Caco-2 (cell line): Measurements from ENCODE around the gene ASB13. TPM values are rescaled to one million over a fixed set of nuclear protein-coding genes. Genes with fewer than 3 reads are reported as not detected.

Source experiments
- BruUV-seq: library from RNA; stranded (reverse); fragments of 400-500 nt; replicated peaks from 2 replicates; lab custom pipeline; 2021; lab: Mats Ljungman, UMichigan
- CTCF ChIA-PET: fragments of 300-600 bp; sonication (Branson Sonifier 250); formaldehyde crosslinking; loops from one replicate; lab custom pipeline; 2022; ENCODE audit warnings: antibody characterized with exemption; lab: Charles Lee
- POLR2A ChIA-PET: fragments of 300-600 bp; sonication (Branson Sonifier 250); formaldehyde crosslinking; loops from one replicate; lab custom pipeline; 2022; ENCODE audit warnings: antibody characterized with exemption; lab: Charles Lee
- DNase-seq, 2 experiments: peaks; one replicate each; pipeline versions ENCODE4 v3.0.0 to v3.0.0-alpha.2; 2020 to 2022
- H3K27me3 ChIP-seq: replicated peaks from 2 replicates; pipeline ENCODE4 v1.6.0; 2011; ENCODE audit warnings: low read length; ENCODE audit not compliant: control insufficient read depth, insufficient read depth
- H3K36me3 ChIP-seq: 2 replicates; pipeline ENCODE4 v1.5.1; 2011; ENCODE audit warnings: low read length; ENCODE audit not compliant: control insufficient read depth, insufficient read depth
- H3K4me1 ChIP-seq: fragments of 250-450 bp; sonication (Bioruptor Pico); 2 replicates; pipeline ENCODE4 v1.5.1; 2020; ENCODE audit warnings: mild to moderate bottlenecking
- H3K4me3 ChIP-seq: 2 replicates; pipeline ENCODE4 v1.5.1; 2011; ENCODE audit warnings: low read depth, mild to moderate bottlenecking, control low read depth, low read length
- H3K9me3 ChIP-seq: fragments of 250-450 bp; sonication (Bioruptor Pico); 2 replicates; pipeline ENCODE4 v1.5.1; 2020; ENCODE audit warnings: mild to moderate bottlenecking, moderate library complexity
- H3K27ac Mint-ChIP-seq: one replicate; pipeline ENCODE4 v1.8.0; 2022; ENCODE audit warnings: mixed read lengths; ENCODE audit not compliant: unreplicated experiment
- H3K27me3 Mint-ChIP-seq: one replicate; pipeline ENCODE4 v1.8.0; 2022; ENCODE audit warnings: mixed read lengths; ENCODE audit not compliant: insufficient read depth, unreplicated experiment
- H3K36me3 Mint-ChIP-seq: one replicate; pipeline ENCODE4 v1.8.0; 2022; ENCODE audit warnings: mild to moderate bottlenecking, mixed read lengths; ENCODE audit not compliant: insufficient read depth, unreplicated experiment
- H3K4me1 Mint-ChIP-seq: one replicate; pipeline ENCODE4 v1.8.0; 2022; ENCODE audit warnings: low read depth, mixed read lengths; ENCODE audit not compliant: unreplicated experiment
- H3K4me3 Mint-ChIP-seq: one replicate; pipeline ENCODE4 v1.8.0; 2022; ENCODE audit warnings: mild to moderate bottlenecking, moderate library complexity, mixed read lengths; ENCODE audit not compliant: unreplicated experiment
- H3K9me3 Mint-ChIP-seq: one replicate; pipeline ENCODE4 v1.8.0; 2022; ENCODE audit warnings: mixed read lengths; ENCODE audit not compliant: unreplicated experiment
- CTCF ChIP-seq, 2 experiments: fragments of 200-600 bp in 1 of 2; IDR thresholded peaks; 1 replicate in 1 of 2; 2 replicates in 1 of 2; pipeline versions ENCODE4 v1.5.1 to v1.8.0; 2011 to 2022; ENCODE audit warnings: antibody characterized with exemption in 1 of 2, control low read depth in 1 of 2, inconsistent platforms in 1 of 2, low read depth in 1 of 2, low read length in 1 of 2, mild to moderate bottlenecking in 1 of 2, moderate library complexity in 1 of 2; ENCODE audit not compliant: insufficient read depth in 1 of 2, severe bottlenecking in 1 of 2, unreplicated experiment in 1 of 2
- intact Hi-C: fragments of 100-400 bp; cut with micrococcal nuclease; formaldehyde crosslinking; loops from one replicate; pipeline ENCODE4 v1.10.0; 2022; ENCODE audit not compliant: unreplicated experiment
- total RNA-seq: library from RNA; stranded (reverse); gene quantifications from 2 replicates; pipeline ENCODE4 v1.2.3, GENCODE V29; 2022

ASB13 gene
- total RNA-seq, 1 experiment from 2014 or later, result 44.8 TPM

GRCh38 chr10:5643346-5644067, 22.9 kb downstream of the ASB13 start:
- no peak overlapping the region for H3K4me3 Mint-ChIP-seq
- H3K27ac Mint-ChIP-seq, result no peak overlapping the region
- DNase-seq, result no peak
- H3K27me3 ChIP-seq, result no peaks in the 10 kb centered on the region
- H3K27me3 Mint-ChIP-seq, result no peaks in the 10 kb centered on the region
- H3K4me1 Mint-ChIP-seq, result peaks cover 19% of the 10 kb centered on the region
- peaks cover 8% of the 10 kb centered on the region; the same call in 1 of the 2 replicates for H3K36me3 ChIP-seq
- ChIA-PET CTCF (interaction anchor here (0.7 kb wide), 1 partner anchor 160 kb away, joined by 3 read pairs; no protein-coding TSS in a partner anchor), POLR2A (no interaction called here)
- no peak for TF ChIP-seq CTCF (IDR thresholded peaks at IDR 0.05; ENCODE audit: insufficient read depth in 1 of 2, low read depth in 1 of 2, low read length in 1 of 2, severe bottlenecking in 1 of 2, unreplicated experiment in 1 of 2)
- H3K9me3 ChIP-seq, result no peaks in the 10 kb centered on the region
- H3K4me1 ChIP-seq, result no peaks in the 10 kb centered on the region
- H3K4me3 ChIP-seq, result no peak overlapping the region
- no TSS peak for BruUV-seq
- peaks cover 42% of the 10 kb centered on the region for H3K36me3 Mint-ChIP-seq
- intact Hi-C loops, result no loop called here
- H3K9me3 Mint-ChIP-seq, result no peaks in the 10 kb centered on the region

- Histone ChIP-seq H3K9me3 (no peaks in the 10 kb centered on the region), H3K36me3 (peaks cover 8% of the 10 kb centered on the region; the same call in 1 of the 2 replicates), H3K27me3 (no peaks in the 10 kb centered on the region), H3K4me1 (no peaks in the 10 kb centered on the region), H3K4me3 (no peak overlapping the region)
- H3K9me3 Mint-ChIP-seq, result no peaks in the 10 kb centered on the region
- intact Hi-C loops, result no loop called here
- no peak overlapping the region for H3K27ac Mint-ChIP-seq
- H3K4me1 Mint-ChIP-seq, result peaks cover 7% of the 10 kb centered on the region
- ChIA-PET CTCF (no interaction called here), POLR2A (no interaction called here)
- no peak for TF ChIP-seq CTCF (IDR thresholded peaks at IDR 0.05; ENCODE audit: insufficient read depth in 1 of 2, low read depth in 1 of 2, low read length in 1 of 2, severe bottlenecking in 1 of 2, unreplicated experiment in 1 of 2)
- peaks cover 44% of the 10 kb centered on the region for H3K36me3 Mint-ChIP-seq
- DNase-seq, result no peak
- no TSS peak for BruUV-seq
- no peak overlapping the region for H3K4me3 Mint-ChIP-seq
- no peaks in the 10 kb centered on the region for H3K27me3 Mint-ChIP-seq
These were observed 24.9 kb downstream of the ASB13 start for GRCh38 chr10:5641501-5641900.

GRCh38 chr10:5640501-5640900, 25.9 kb downstream of the ASB13 start:
- ChIA-PET CTCF (no interaction called here), POLR2A (no interaction called here)
- H3K27me3 Mint-ChIP-seq, result no peaks in the 10 kb centered on the region
- H3K27ac Mint-ChIP-seq, result no peak overlapping the region
- Histone ChIP-seq H3K4me1 (no peaks in the 10 kb centered on the region), H3K4me3 (no peak overlapping the region), H3K27me3 (no peaks in the 10 kb centered on the region), H3K9me3 (no peaks in the 10 kb centered on the region), H3K36me3 (peaks cover 8% of the 10 kb centered on the region; the same call in 1 of the 2 replicates)
- intact Hi-C loops, result no loop called here
- H3K36me3 Mint-ChIP-seq, result peaks cover 44% of the 10 kb centered on the region
- no peak overlapping the region for H3K4me3 Mint-ChIP-seq
- no TSS peak for BruUV-seq
- no peak for TF ChIP-seq CTCF (IDR thresholded peaks at IDR 0.05; ENCODE audit: insufficient read depth in 1 of 2, low read depth in 1 of 2, low read length in 1 of 2, severe bottlenecking in 1 of 2, unreplicated experiment in 1 of 2)
- DNase-seq, result no peak
- peaks cover 7% of the 10 kb centered on the region for H3K4me1 Mint-ChIP-seq
- no peaks in the 10 kb centered on the region for H3K9me3 Mint-ChIP-seq
